Measurements from ENCODE around the gene FXYD6.

DNA sequence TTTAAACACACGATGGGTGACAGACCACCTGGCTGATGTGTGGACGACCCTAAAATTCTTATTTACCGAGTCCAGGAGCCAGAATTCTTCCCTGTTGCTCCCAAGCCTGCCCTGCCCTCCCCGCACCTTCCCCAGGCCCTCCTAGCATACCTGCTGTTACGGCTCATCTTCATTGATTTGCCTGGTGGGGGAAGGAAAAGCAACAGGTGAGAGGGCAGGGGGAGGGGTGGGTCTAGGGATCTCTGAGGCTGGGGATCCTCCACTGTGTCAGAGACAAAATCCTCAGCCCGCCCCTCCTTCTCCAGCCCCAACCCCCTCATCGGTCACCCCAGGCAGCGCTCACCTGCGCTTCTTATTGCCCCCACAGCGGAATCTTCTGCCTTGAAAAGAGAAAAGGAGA is 55.9 kb downstream of the FXYD6 start:
- TF ChIP-seq POLR2A (IDR thresholded peaks at IDR 0.05): no peak
- TF ChIP-seq, protein P1, sequence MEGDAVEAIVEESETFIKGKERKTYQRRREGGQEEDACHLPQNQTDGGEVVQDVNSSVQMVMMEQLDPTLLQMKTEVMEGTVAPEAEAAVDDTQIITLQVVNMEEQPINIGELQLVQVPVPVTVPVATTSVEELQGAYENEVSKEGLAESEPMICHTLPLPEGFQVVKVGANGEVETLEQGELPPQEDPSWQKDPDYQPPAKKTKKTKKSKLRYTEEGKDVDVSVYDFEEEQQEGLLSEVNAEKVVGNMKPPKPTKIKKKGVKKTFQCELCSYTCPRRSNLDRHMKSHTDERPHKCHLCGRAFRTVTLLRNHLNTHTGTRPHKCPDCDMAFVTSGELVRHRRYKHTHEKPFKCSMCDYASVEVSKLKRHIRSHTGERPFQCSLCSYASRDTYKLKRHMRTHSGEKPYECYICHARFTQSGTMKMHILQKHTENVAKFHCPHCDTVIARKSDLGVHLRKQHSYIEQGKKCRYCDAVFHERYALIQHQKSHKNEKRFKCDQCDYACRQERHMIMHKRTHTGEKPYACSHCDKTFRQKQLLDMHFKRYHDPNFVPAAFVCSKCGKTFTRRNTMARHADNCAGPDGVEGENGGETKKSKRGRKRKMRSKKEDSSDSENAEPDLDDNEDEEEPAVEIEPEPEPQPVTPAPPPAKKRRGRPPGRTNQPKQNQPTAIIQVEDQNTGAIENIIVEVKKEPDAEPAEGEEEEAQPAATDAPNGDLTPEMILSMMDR (IDR thresholded peaks at IDR 0.05): no peak

All from testis (tissue), 2 donors.